Aorta (tissue), 5 donors: Measurements from ENCODE around the gene TNIK. TPM values are rescaled to one million over a fixed set of nuclear protein-coding genes. Genes with fewer than 3 reads are reported as not detected.
"Not testable (repeated sequence)": the region's sequence is repeated elsewhere in the genome, so short reads cannot be mapped to it uniquely, and the experiment has no call there.

Source experiments
- ATAC-seq: fragments of 200-7000 bp; cut with Tn5 transposase; one replicate; pipeline ENCODE4 v1.9.1; 2022; ENCODE audit warnings: moderate library complexity; ENCODE audit not compliant: low FRiP score
- DNase-seq, 2 donors: peaks; one replicate each; pipeline ENCODE4 v3.0.0-alpha.2; 2020
- H3K27ac ChIP-seq, 2 donors: one replicate each; pipeline ENCODE4 v1.5.1; 2013; ENCODE audit warnings: low read length in 2 of 2, mild to moderate bottlenecking in 2 of 2, moderate library complexity in 2 of 2, control low read depth in 1 of 2, inconsistent platforms in 1 of 2, low read depth in 1 of 2
- H3K27me3 ChIP-seq, 2 donors: one replicate each; pipeline ENCODE4 v1.6.1; 2013; ENCODE audit warnings: control low read depth in 1 of 2, low read length in 1 of 2, mild to moderate bottlenecking in 1 of 2, moderate library complexity in 1 of 2; ENCODE audit not compliant: insufficient read depth in 2 of 2, control insufficient read depth in 1 of 2
- H3K36me3 ChIP-seq, 2 donors: one replicate each; pipeline ENCODE4 v1.6.1; 2013; ENCODE audit warnings: control low read depth in 1 of 2, low read length in 1 of 2, mild to moderate bottlenecking in 1 of 2; ENCODE audit not compliant: insufficient read depth in 2 of 2, control insufficient read depth in 1 of 2
- H3K4me1 ChIP-seq, 2 donors: one replicate each; pipeline ENCODE4 v1.6.1; 2013; ENCODE audit warnings: low read length in 2 of 2, control low read depth in 1 of 2, mild to moderate bottlenecking in 1 of 2, moderate library complexity in 1 of 2; ENCODE audit not compliant: insufficient read depth in 2 of 2, control insufficient read depth in 1 of 2
- H3K4me3 ChIP-seq, 2 donors: one replicate each; pipeline ENCODE4 v1.5.1; 2013; ENCODE audit warnings: low read length in 2 of 2, control low read depth in 1 of 2, mild to moderate bottlenecking in 1 of 2
- H3K9me3 ChIP-seq: one replicate; pipeline ENCODE4 v1.6.1; 2013; ENCODE audit warnings: mild to moderate bottlenecking, low read length; ENCODE audit not compliant: control insufficient read depth
- WGBS, 2 donors: extraction: QIAGEN DNeasy Blood & Tissue Kit; methylation state at CpG; one replicate each; pipeline ENCODE4 v1.1.7; 2013; 5-methylcytosine and 5-hydroxymethylcytosine counted together
- intact Hi-C, 2 donors: fragments of 100-400 bp; cut with DNase I; formaldehyde crosslinking; loops; one replicate each; pipeline versions ENCODE4 v1.14.2 to v1.15.0; 2022
- polyA plus RNA-seq, 2 donors: library from polyadenylated mRNA; stranded (reverse); fragments of 200-250 nt; gene quantifications; one replicate each; pipeline ENCODE4 v1.2.3, GENCODE V29; 2013
- total RNA-seq, 2 donors: library from RNA; stranded (reverse); fragmentation: NEBNext Ultra II Directional; extraction: Animal tissue kit (Norgen Biotek cat#: 25700); gene quantifications; one replicate each; pipeline ENCODE4 v1.2.1, GENCODE V29; 2021
- donor health status: healthy with polysubstance abuse.
- donor health status: Bipolar disorder and iron deficiency.
- donor health status: DM: no; HTN: no; CAD: no.
- donor health status: DM: no; HTN: no; CAD: no.
- donor health status: DM: yes; HTN: yes; CAD: no.

The TNIK gene
- total and polyA plus RNA-seq, 4 donors = 4.7 to 14.6 (median 8.8) TPM

DNA sequence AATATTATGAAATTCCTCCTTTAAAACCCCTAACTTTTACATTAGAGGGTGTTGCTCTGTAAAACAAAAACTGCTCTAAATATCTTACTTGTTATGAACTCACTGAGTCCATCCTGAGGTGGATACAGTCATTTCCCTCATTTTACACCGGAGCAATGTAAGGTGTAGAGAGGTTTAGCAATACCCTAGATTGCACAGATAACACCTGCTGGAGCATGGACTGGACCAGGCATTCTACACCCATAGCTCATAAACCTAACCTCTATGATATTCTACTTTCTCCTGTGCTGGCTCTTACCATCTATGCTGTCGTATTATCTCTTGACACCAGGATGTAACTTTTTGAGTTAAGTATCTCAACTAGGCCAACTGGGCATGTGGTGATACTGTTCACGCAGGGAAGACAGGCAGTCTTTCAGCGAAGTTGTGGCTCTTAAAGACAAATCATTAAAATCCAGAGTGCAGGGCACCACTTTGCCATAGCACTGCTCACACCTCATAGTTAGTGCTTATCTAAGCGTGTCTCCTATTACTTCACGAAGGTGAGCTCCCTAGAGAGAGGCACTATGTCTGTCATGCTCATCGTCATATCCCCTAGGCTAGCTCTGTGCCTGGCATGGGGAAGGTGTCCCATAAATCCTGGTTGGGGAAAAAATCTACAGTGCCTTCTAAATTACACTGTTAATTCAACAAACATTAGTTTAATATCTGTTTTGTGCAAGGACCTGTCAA, 333.6 kb downstream of the TNIK start:
- DNase-seq (no peak), ATAC-seq (no peak)
- intact Hi-C loops = no loop called here
- H3K4me3 ChIP-seq = no peak overlapping the region
- no peaks in the 10 kb centered on the region for H3K4me1 ChIP-seq
- WGBS, 2 donors = 96 to 98% methylated on average over 7 of the region's 7 CpGs
- no peaks in the 10 kb centered on the region for H3K27me3 ChIP-seq
- no peaks in the 10 kb centered on the region for H3K9me3 ChIP-seq
- H3K36me3 ChIP-seq = peaks cover 0 to 4% of the 10 kb centered on the region in 2 donors
- H3K27ac ChIP-seq = no peak overlapping the region

DNA sequence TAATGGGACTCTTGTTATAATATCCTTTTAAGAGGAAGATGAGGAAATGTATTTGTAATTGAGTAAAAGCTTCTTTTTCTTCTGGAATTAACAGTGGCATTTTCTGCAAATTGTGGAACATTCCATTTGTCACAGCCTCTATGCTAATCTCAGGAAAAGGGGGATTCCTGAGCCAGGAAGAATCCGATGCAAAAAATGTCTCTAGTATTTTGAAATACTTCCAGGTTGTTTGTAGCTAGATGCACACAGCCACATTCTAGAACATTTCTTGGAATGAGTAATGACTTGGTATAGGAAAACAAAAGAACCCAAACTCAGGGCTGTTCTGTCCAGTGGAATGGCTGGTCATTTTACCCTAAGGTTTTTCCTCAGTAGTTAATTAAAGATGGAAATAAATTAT, 335.2 kb downstream of the TNIK start:
- no peaks in the 10 kb centered on the region for H3K27me3 ChIP-seq
- H3K36me3 ChIP-seq = peaks cover 3 to 7% of the 10 kb centered on the region in 2 donors
- H3K4me3 ChIP-seq = no peak overlapping the region
- no peak overlapping the region for H3K27ac ChIP-seq
- intact Hi-C loops = no loop called here
- H3K9me3 ChIP-seq = no peaks in the 10 kb centered on the region
- no peak for ATAC-seq
- no peaks in the 10 kb centered on the region for H3K4me1 ChIP-seq
- no peak for DNase-seq
- 5 to 13% methylated on average over 1 of the region's 1 CpG for whole genome bisulfite sequencing, 2 donors

DNA sequence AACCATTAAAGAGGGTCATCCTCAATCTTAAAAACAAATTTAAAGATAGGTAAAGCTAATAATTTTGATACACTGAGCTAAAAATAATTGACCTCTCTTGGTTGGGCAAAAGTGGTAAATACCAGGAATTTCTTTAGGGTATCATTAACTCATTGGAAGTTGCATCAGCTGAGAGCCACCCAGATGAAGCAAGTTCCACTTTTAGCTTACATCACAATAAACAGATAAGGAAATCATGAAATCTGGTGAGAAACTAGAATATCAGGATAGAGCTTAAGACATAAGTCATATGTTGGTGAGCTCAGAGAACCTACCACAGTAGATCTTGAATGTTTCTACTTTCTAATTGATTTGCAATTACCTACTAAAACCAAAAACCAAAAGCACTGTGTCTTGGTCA, 336.3 kb downstream of the TNIK start:
- H3K9me3 ChIP-seq = no peaks in the 10 kb centered on the region
- no peaks in the 10 kb centered on the region for H3K4me1 ChIP-seq
- H3K27me3 ChIP-seq = no peaks in the 10 kb centered on the region
- H3K27ac ChIP-seq = no peak overlapping the region
- H3K4me3 ChIP-seq = no peak overlapping the region
- ATAC-seq (no peak), DNase-seq (no peak)
- H3K36me3 ChIP-seq = peaks cover 3 to 7% of the 10 kb centered on the region in 2 donors
- intact Hi-C loops = no loop called here

DNA sequence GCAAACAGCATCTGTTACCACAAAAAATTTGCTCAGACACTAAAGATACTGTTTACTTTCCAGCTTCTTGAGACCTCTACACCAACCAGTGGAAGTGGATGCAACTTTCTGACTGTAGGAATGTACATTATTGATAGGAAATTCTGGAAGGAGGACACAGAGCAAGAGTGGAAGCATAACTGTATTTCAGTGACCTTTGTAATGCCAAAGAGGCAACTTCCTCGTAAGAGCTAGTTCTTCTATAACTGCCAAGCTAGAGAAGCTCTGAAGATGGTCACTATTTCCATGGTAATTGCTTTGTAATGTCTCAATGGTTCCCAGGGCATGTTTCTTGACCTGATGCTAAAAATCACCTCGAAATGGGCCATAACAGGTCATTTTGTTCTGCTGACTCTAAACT, 337.3 kb downstream of the TNIK start:
- 92 to 94% methylated on average over 2 of the region's 2 CpGs for WGBS, 2 donors
- Histone ChIP-seq H3K4me3 (no peak overlapping the region), H3K27ac (no peak overlapping the region), H3K4me1 (no peaks in the 10 kb centered on the region), H3K27me3 (no peaks in the 10 kb centered on the region), H3K36me3 (peaks cover 3 to 7% of the 10 kb centered on the region in 2 donors), H3K9me3 (no peaks in the 10 kb centered on the region)
- intact Hi-C loops = no loop called here
- DNase-seq (no peak), ATAC-seq (no peak)

DNA sequence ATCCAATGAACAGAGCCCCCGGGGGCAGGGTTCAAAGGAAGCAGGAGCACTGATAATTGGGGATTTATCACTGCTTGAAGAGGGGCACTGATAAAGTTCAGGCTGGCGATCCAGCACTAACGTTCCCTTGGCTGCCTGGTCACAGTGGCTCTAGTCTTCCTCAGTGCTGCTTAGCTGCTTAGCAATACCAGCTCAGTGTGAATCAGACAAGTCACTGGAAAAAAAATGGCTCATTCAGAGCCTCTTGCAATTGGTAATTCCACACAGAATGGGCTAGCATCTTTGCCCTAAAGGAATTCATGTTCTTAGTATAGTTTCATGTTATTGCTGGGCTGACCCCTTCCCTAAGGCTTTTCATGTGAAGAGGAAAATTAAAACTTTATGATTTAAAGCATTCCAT, 338.0 kb downstream of the TNIK start:
- no peak for DNase-seq
- Histone ChIP-seq H3K9me3 (no peaks in the 10 kb centered on the region), H3K4me1 (no peaks in the 10 kb centered on the region), H3K4me3 (no peak overlapping the region), H3K36me3 (peaks cover 3 to 7% of the 10 kb centered on the region in 2 donors), H3K27ac (no peak overlapping the region), H3K27me3 (no peaks in the 10 kb centered on the region)
- WGBS, 2 donors = 77 to 78% methylated on average over 3 of the region's 3 CpGs
- intact Hi-C loops = no loop called here
- no peak for ATAC-seq

DNA sequence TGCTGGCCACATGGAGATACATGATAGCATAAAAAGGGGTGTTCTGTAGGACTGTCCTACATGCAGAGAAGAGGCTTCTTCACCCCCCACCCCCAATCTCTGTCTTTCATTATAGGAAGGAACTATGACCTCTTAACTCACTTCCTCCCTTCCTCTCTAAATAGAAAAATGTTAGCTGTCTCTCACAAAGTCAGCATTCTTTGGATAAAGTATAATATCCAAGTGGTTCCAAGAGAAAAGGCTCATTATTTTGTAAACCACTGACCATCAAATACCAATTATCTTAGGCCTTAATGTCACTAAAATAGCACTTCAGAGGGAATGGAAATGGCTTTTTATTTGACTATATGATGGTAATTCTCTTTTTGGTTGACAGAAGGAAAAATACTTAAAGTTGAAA, 338.4 kb downstream of the TNIK start:
- Histone ChIP-seq H3K36me3 (peaks cover 3 to 6% of the 10 kb centered on the region in 2 donors), H3K4me1 (no peaks in the 10 kb centered on the region), H3K4me3 (no peak overlapping the region), H3K27me3 (no peaks in the 10 kb centered on the region), H3K27ac (no peak overlapping the region), H3K9me3 (no peaks in the 10 kb centered on the region)
- DNase-seq = no peak
- no peak for ATAC-seq
- intact Hi-C loops = no loop called here

DNA sequence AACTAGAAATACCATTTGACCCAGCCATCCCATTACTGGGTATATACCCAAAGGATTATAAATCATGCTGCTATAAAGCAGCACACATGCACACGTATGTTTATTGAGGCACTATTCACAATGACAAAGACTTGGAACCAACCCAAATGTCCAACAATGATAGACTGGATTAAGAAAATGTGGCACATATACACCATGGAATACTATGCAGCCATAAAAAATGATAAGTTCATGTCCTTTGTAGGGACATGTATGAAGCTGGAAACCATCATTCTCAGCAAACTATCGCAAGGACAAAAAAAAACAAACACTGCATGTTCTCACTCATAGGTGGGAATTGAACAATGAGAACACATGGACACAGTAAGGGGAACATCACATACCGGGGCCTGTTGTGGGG, 340.8 kb downstream of the TNIK start:
- H3K27me3 ChIP-seq, ATAC-seq, H3K9me3 ChIP-seq, H3K4me1 ChIP-seq, H3K27ac ChIP-seq, intact Hi-C loops, DNase-seq, H3K4me3 ChIP-seq, H3K36me3 ChIP-seq: not testable (repeated sequence)
- WGBS, 2 donors = 96% methylated on average over 3 of the region's 3 CpGs

DNA sequence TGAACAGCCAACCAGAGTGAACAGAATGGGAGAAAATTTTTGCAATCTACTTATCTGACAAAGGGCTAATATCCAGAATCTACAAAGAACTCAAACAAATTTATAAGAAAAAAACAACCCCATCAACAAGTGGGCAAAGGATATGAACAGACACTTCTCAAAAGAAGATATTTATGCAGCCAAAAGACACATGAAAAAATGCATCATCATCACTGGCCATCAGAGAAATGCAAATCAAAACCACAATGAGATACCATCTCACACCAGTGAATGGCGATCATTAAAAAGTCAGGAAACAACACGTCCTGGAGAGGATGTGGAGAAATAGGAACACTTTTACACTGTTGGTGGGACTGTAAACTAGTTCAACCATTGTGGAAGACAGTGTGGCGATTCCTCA, 341.2 kb downstream of the TNIK start:
- DNase-seq, H3K4me1 ChIP-seq, H3K36me3 ChIP-seq, H3K4me3 ChIP-seq, ATAC-seq, H3K9me3 ChIP-seq, intact Hi-C loops, H3K27ac ChIP-seq, H3K27me3 ChIP-seq: not testable (repeated sequence)
- 91 to 97% methylated on average over 3 of the region's 3 CpGs for WGBS, 2 donors

DNA sequence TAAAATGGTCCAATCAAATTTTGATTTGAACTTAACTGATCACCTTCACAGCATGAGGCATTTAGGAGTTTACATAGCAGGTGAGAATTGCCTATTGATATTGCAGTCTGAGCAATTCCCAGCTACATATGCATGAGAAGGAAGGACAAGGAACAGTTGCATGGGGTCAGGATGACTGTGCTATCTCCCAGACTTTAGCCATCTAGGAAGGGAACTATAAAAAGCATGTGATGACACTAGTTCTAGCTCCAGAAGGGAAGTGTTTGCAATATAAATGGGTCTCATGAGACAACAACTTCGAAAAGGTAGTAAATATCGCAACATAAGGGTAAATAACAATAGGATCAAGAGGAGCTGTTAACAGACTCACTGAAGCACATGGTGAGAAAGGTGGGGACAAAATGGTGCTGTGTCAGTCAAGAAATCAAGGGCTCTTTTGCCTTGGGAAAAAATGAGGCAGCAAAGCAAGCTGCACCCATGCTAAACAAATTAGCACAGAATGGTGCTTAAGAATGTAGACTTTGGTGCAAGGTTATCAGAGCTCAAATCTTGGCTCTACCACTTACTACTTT, 343.3 kb downstream of the TNIK start:
- no peaks in the 10 kb centered on the region for H3K9me3 ChIP-seq
- ATAC-seq = no peak
- 83 to 91% methylated on average over 2 of the region's 2 CpGs for WGBS, 2 donors
- H3K4me1 ChIP-seq = no peaks in the 10 kb centered on the region
- H3K4me3 ChIP-seq = no peak overlapping the region
- H3K36me3 ChIP-seq = peaks cover 3% of the 10 kb centered on the region in 2 donors
- H3K27ac ChIP-seq = no peak overlapping the region
- H3K27me3 ChIP-seq = no peaks in the 10 kb centered on the region
- DNase-seq = no peak
- intact Hi-C loops = no loop called here
